K562 (cell line): ENCODE measurements around the gene ILK.

Experiments
- CTCF ChIP-seq, 3 experiments: IDR thresholded peaks in 2 of 3; conservative IDR thresholded peaks in 1 of 3; 2 replicates each; pipeline ENCODE4 v1.5.1; 2011 to 2012; ENCODE audit warnings: low read length in 3 of 3, mild to moderate bottlenecking in 3 of 3, control low read depth in 2 of 3, improper control_type of control experiment in 1 of 3, inconsistent platforms in 1 of 3, low read depth in 1 of 3, mixed read lengths in 1 of 3, moderate library complexity in 1 of 3; ENCODE audit not compliant: insufficient read depth in 2 of 3
- EZH2 ChIP-seq: IDR thresholded peaks from 2 replicates; pipeline ENCODE4 v1.6.1; 2012; ENCODE audit warnings: low read depth, mild to moderate bottlenecking, inconsistent platforms, low read length, borderline replicate concordance
- POLR2A ChIP-seq: fragments of 450-650 bp; conservative IDR thresholded peaks from 2 replicates; pipeline ENCODE4 v1.6.1; 2016
- SIN3B ChIP-seq: fragments of 450-650 bp; IDR thresholded peaks from 2 replicates; pipeline ENCODE4 v1.6.1; 2017; ENCODE audit warnings: low read depth, mild to moderate bottlenecking, moderate library complexity
- ZBTB49 ChIP-seq: sonication (generic); formaldehyde crosslinking; IDR thresholded peaks from 2 replicates; pipeline ENCODE4 v1.8.0; 2022; ENCODE audit warnings: missing genetic modification reagents, mild to moderate bottlenecking, borderline replicate concordance
- ZFX ChIP-seq: sonication (generic); formaldehyde crosslinking; IDR thresholded peaks from 2 replicates; pipeline ENCODE4 v1.8.0; 2022; ENCODE audit warnings: mild to moderate bottlenecking, missing genetic modification reagents, moderate library complexity
- ZNF146 ChIP-seq: IDR thresholded peaks from one replicate; pipeline ENCODE4 v1.6.1; 2018; ENCODE audit warnings: missing compliant biosample characterization; ENCODE audit not compliant: unreplicated experiment
- TF ChIP-seq, protein P1 (sequence below): sonication (generic); formaldehyde crosslinking; IDR thresholded peaks from 2 replicates; pipeline ENCODE4 v1.8.0; 2022; ENCODE audit warnings: mild to moderate bottlenecking, missing genetic modification reagents
- TF ChIP-seq, protein P2 (sequence below): sonication (generic); formaldehyde crosslinking; IDR thresholded peaks from 2 replicates; pipeline ENCODE4 v1.8.0; 2023; ENCODE audit warnings: mild to moderate bottlenecking, missing genetic modification reagents

- TF ChIP-seq, protein P1, sequence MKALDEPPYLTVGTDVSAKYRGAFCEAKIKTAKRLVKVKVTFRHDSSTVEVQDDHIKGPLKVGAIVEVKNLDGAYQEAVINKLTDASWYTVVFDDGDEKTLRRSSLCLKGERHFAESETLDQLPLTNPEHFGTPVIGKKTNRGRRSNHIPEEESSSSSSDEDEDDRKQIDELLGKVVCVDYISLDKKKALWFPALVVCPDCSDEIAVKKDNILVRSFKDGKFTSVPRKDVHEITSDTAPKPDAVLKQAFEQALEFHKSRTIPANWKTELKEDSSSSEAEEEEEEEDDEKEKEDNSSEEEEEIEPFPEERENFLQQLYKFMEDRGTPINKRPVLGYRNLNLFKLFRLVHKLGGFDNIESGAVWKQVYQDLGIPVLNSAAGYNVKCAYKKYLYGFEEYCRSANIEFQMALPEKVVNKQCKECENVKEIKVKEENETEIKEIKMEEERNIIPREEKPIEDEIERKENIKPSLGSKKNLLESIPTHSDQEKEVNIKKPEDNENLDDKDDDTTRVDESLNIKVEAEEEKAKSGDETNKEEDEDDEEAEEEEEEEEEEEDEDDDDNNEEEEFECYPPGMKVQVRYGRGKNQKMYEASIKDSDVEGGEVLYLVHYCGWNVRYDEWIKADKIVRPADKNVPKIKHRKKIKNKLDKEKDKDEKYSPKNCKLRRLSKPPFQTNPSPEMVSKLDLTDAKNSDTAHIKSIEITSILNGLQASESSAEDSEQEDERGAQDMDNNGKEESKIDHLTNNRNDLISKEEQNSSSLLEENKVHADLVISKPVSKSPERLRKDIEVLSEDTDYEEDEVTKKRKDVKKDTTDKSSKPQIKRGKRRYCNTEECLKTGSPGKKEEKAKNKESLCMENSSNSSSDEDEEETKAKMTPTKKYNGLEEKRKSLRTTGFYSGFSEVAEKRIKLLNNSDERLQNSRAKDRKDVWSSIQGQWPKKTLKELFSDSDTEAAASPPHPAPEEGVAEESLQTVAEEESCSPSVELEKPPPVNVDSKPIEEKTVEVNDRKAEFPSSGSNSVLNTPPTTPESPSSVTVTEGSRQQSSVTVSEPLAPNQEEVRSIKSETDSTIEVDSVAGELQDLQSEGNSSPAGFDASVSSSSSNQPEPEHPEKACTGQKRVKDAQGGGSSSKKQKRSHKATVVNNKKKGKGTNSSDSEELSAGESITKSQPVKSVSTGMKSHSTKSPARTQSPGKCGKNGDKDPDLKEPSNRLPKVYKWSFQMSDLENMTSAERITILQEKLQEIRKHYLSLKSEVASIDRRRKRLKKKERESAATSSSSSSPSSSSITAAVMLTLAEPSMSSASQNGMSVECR (CRISPR knock-in tag), result no peak
- no peak for TF ChIP-seq ZBTB49
- TF ChIP-seq SIN3B, result no peak
- no peak for TF ChIP-seq CTCF (IDR thresholded peaks at IDR 0.05 in 2 of 3, conservative IDR thresholded peaks at IDR 0.05 in 1 of 3; ENCODE audit: insufficient read depth in 2 of 3, low read depth in 1 of 3, low read length in 3 of 3)
- TF ChIP-seq, protein P2, sequence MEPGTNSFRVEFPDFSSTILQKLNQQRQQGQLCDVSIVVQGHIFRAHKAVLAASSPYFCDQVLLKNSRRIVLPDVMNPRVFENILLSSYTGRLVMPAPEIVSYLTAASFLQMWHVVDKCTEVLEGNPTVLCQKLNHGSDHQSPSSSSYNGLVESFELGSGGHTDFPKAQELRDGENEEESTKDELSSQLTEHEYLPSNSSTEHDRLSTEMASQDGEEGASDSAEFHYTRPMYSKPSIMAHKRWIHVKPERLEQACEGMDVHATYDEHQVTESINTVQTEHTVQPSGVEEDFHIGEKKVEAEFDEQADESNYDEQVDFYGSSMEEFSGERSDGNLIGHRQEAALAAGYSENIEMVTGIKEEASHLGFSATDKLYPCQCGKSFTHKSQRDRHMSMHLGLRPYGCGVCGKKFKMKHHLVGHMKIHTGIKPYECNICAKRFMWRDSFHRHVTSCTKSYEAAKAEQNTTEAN (CRISPR knock-in tag), result no peak
- no peak for TF ChIP-seq ZNF146 (CRISPR knock-in tag)
- no peak for TF ChIP-seq ZFX (CRISPR knock-in tag)
- no peak for TF ChIP-seq POLR2A
- no peak for TF ChIP-seq EZH2
Observed at GRCh38 chr11:6601041-6601461, 2.5 kb upstream of the ILK start.
